Activated B cell treated with CpG ODN at 0.5 μM for 24 hours (primary cell): ENCODE results near the gene LYRM1. TPM values are rescaled to one million over a fixed set of nuclear protein-coding genes. Genes with fewer than 3 reads are reported as not detected.

Source experiments
- ATAC-seq: fragments of 200-7000 bp; cut with Tn5 transposase; one replicate; pipeline ENCODE4 v1.10.0; 2021; ENCODE audit warnings: low read depth, mild to moderate bottlenecking, moderate library complexity
- CTCF ChIA-PET: fragments of 350-600 bp; sonication (Branson Sonifier 250); formaldehyde crosslinking; loops from one replicate; lab custom pipeline; 2021; ENCODE audit warnings: antibody characterized with exemption; lab: Charles Lee
- POLR2A ChIA-PET: fragments of 350-600 bp; sonication (Branson Sonifier 250); formaldehyde crosslinking; loops from one replicate; lab custom pipeline; 2021; ENCODE audit warnings: antibody characterized with exemption; lab: Charles Lee
- DNase-seq: peaks from one replicate; pipeline ENCODE4 v3.0.0; 2022
- H3K27ac Mint-ChIP-seq: one replicate; pipeline ENCODE4 v1.8.0; 2020; ENCODE audit warnings: mixed read lengths
- H3K27me3 Mint-ChIP-seq: one replicate; pipeline ENCODE4 v1.8.0; 2021; ENCODE audit warnings: mixed read lengths
- H3K36me3 Mint-ChIP-seq: one replicate; pipeline ENCODE4 v1.8.0; 2021; ENCODE audit warnings: low read depth, mixed read lengths
- H3K4me1 Mint-ChIP-seq: one replicate; pipeline ENCODE4 v1.8.0; 2021; ENCODE audit warnings: mixed read lengths
- H3K4me3 Mint-ChIP-seq: one replicate; pipeline ENCODE4 v1.8.0; 2020; ENCODE audit warnings: mild to moderate bottlenecking, mixed read lengths
- H3K9me3 Mint-ChIP-seq: one replicate; pipeline ENCODE4 v1.8.0; 2020; ENCODE audit warnings: mixed read lengths
- intact Hi-C: fragments of 100-400 bp; cut with micrococcal nuclease; formaldehyde crosslinking; loops from one replicate; pipeline ENCODE4 v1.15.1; 2024
- total RNA-seq: library from RNA; stranded (reverse); gene quantifications from 2 replicates; pipeline ENCODE4 v1.2.3, GENCODE V29; 2022
- TF ChIP-seq, protein P1 (sequence below): fragments of 200-600 bp; IDR thresholded peaks from one replicate; pipeline ENCODE4 v1.8.0; 2022; ENCODE audit warnings: antibody characterized with exemption, mild to moderate bottlenecking

The LYRM1 gene
- total RNA-seq, 1 donor from 2014 or later = 20.7 TPM

DNA sequence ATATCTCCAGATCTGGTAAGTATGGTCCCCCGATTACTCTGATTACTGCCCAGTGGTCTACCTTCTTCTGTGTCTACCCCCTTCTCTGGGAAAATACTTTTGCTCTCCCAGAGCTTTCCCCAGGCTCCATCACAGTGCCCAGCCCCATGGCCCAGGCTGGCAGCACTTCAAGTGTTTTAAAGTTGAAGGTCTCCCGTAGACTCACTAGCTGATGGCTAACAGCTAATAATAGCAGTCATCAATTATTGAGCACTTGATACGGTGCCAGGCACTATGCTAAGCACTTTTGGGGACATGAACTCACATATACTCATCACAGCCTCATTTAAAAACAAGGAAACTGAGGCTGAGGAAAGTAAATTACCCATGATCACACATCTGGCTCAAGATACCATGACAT lies 33.8 kb upstream of the LYRM1 start:
- Mint-ChIP-seq H3K4me1 (peaks cover 9% of the 10 kb centered on the region), H3K4me3 (no peak overlapping the region), H3K9me3 (no peaks in the 10 kb centered on the region), H3K27me3 (no peaks in the 10 kb centered on the region), H3K36me3 (peaks cover 10% of the 10 kb centered on the region), H3K27ac (no peak overlapping the region)
- TF ChIP-seq, protein P1, sequence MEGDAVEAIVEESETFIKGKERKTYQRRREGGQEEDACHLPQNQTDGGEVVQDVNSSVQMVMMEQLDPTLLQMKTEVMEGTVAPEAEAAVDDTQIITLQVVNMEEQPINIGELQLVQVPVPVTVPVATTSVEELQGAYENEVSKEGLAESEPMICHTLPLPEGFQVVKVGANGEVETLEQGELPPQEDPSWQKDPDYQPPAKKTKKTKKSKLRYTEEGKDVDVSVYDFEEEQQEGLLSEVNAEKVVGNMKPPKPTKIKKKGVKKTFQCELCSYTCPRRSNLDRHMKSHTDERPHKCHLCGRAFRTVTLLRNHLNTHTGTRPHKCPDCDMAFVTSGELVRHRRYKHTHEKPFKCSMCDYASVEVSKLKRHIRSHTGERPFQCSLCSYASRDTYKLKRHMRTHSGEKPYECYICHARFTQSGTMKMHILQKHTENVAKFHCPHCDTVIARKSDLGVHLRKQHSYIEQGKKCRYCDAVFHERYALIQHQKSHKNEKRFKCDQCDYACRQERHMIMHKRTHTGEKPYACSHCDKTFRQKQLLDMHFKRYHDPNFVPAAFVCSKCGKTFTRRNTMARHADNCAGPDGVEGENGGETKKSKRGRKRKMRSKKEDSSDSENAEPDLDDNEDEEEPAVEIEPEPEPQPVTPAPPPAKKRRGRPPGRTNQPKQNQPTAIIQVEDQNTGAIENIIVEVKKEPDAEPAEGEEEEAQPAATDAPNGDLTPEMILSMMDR = no peak
- no peak for ATAC-seq
- ChIA-PET CTCF (no interaction called here), POLR2A (no interaction called here)
- DNase-seq = no peak
- intact Hi-C loops = no loop called here

DNA sequence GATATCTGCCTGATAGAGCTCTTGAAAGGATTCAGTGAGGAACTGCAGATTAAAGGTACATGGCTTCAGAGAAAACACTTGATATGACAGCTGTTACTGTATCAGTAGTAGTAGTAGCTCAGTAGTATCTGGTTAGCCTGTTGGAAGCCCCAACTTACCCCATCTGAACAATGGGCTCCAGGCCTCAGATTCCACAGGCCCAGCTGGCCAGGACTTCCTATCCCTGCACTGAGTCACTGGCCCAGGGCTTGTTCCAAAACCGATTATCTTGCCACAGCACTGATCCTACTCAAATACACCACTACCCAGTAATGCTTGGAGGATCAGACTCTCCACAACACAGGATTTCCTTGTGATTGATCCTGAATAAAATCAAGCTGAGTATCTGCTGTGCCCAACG lies 33.0 kb upstream of the LYRM1 start:
- ATAC-seq (no peak), DNase-seq (no peak)
- TF ChIP-seq, protein P1 = no peak
- POLR2A ChIA-PET = interaction anchor here (0.6 kb wide), 1 partner anchor 1389 kb away, joined by 3 read pairs; no protein-coding TSS in a partner anchor
- Mint-ChIP-seq H3K27ac (no peak overlapping the region), H3K4me1 (peaks cover 9% of the 10 kb centered on the region), H3K36me3 (peaks cover 4% of the 10 kb centered on the region), H3K4me3 (no peak overlapping the region), H3K27me3 (no peaks in the 10 kb centered on the region), H3K9me3 (no peaks in the 10 kb centered on the region)
- CTCF ChIA-PET = no interaction called here
- intact Hi-C loops = no loop called here

DNA sequence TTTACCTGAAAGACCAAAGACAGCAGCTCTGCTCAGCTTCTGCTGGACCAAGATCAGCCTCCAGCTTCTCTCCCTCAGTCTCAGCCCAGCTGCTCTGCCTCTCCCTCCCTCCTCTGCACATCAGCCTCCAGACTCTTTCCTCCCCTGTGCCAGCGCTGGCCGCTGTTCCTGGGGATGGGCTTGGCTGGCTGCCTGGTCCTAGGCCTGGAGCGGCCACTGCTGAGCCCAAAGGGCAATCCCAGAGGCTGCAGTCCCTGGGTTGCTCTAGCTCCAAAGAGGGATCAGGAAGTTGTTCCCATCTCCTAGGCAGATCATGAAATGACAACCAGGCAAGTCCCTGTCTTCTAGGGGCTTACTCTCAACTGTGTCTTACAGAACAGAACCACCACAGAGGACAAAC lies 31.7 kb upstream of the LYRM1 start:
- DNase-seq = no peak
- no peak overlapping the region for H3K27ac Mint-ChIP-seq
- H3K27me3 Mint-ChIP-seq = no peaks in the 10 kb centered on the region
- ChIA-PET POLR2A (no interaction called here), CTCF (no interaction called here)
- no peak overlapping the region for H3K4me3 Mint-ChIP-seq
- intact Hi-C loops = no loop called here
- peaks cover 19% of the 10 kb centered on the region for H3K4me1 Mint-ChIP-seq
- no peaks in the 10 kb centered on the region for H3K9me3 Mint-ChIP-seq
- ATAC-seq = no peak
- TF ChIP-seq, protein P1 = no peak
- peaks cover 2% of the 10 kb centered on the region for H3K36me3 Mint-ChIP-seq

DNA sequence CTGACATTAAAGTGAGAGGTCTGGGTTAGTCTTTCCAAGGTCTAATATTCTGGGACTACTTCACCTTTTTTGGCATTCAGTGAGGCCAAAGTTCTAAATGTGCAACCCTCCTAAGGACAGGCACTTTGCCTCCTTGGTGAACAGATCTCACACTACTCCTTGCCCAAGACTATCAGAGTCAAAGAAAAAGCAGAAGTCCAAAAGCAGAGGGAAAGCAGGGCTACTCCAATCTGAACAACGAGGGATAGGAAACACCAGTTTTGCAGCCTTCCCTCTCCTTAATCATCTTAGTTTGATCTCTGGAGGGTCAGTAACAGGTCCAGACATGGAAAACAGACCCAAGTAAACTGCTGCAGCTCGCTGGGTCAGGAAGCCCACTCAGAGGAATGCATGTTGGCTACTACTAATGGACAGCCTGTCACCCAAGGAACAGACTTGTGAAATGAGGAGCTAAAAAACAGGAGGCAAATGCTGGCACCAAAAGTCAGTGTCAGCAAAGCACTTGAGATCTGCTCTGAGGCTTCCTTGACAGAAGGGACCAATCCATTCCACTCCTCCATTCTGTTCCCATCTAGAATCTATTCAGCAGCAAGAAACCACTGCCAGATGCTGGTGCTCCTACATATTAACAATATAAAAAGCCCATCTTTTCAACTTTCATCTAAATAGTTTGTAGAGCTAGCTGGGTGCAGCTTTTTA lies 30.3 kb upstream of the LYRM1 start:
- H3K27ac Mint-ChIP-seq = no peak overlapping the region
- POLR2A ChIA-PET = interaction anchor here (0.6 kb wide), 1 partner anchor 30 kb away, joined by 3 read pairs; the partner anchor contains the start of genes DCUN1D3 and LYRM1
- H3K27me3 Mint-ChIP-seq = no peaks in the 10 kb centered on the region
- no peak overlapping the region for H3K4me3 Mint-ChIP-seq
- no peak for ATAC-seq
- no peak for DNase-seq
- no peaks in the 10 kb centered on the region for H3K36me3 Mint-ChIP-seq
- H3K4me1 Mint-ChIP-seq = peaks cover 24% of the 10 kb centered on the region
- no peaks in the 10 kb centered on the region for H3K9me3 Mint-ChIP-seq
- TF ChIP-seq, protein P1 = no peak
- intact Hi-C loops = loop anchor here (10.0 kb wide), 1 partner anchor 75 kb away; no protein-coding TSS in a partner anchor
- CTCF ChIA-PET = no interaction called here

DNA sequence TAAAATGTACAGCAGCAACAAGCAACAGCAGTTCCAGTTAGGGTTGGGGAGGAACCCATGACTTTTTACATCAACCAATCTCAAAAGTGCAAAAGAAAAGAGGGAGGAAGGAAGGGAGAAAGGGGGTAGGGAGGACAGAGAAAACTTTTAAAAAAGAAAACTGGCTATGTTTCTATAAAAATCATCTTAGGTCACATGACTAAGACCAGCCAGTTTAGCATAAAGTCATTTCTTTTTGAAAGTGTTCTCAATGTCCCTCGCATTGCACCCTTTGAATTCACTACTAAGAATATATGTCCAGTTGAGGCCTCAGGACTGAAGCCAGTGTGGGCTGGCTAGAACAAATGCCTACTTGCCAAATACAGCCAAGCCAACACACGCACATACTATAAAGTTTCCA lies 29.3 kb upstream of the LYRM1 start:
- Mint-ChIP-seq H3K4me1 (peaks cover 32% of the 10 kb centered on the region), H3K27me3 (no peaks in the 10 kb centered on the region), H3K9me3 (no peaks in the 10 kb centered on the region), H3K4me3 (no peak overlapping the region), H3K36me3 (no peaks in the 10 kb centered on the region), H3K27ac (no peak overlapping the region)
- ChIA-PET CTCF (no interaction called here), POLR2A (interaction anchor here (0.6 kb wide), 1 partner anchor 29 kb away, joined by 3 read pairs; the partner anchor contains the start of genes DCUN1D3 and LYRM1)
- TF ChIP-seq, protein P1 = no peak
- intact Hi-C loops = loop anchor here (10.0 kb wide), 1 partner anchor 74 kb away; no protein-coding TSS in a partner anchor
- no peak for ATAC-seq
- DNase-seq = no peak
